Hematopoietic multipotent progenitor cell treated with erythropoietin and hydrocortisone succinate and interleukin-3 and kit ligand, for 17 days (in vitro differentiated cells): Measurements from ENCODE around the gene PURA.

Experiments
- DNase-seq: peaks from one replicate; pipeline ENCODE4 v3.0.0-alpha.2; 2015; ENCODE audit warnings: low spot score

Gene PURA

DNA sequence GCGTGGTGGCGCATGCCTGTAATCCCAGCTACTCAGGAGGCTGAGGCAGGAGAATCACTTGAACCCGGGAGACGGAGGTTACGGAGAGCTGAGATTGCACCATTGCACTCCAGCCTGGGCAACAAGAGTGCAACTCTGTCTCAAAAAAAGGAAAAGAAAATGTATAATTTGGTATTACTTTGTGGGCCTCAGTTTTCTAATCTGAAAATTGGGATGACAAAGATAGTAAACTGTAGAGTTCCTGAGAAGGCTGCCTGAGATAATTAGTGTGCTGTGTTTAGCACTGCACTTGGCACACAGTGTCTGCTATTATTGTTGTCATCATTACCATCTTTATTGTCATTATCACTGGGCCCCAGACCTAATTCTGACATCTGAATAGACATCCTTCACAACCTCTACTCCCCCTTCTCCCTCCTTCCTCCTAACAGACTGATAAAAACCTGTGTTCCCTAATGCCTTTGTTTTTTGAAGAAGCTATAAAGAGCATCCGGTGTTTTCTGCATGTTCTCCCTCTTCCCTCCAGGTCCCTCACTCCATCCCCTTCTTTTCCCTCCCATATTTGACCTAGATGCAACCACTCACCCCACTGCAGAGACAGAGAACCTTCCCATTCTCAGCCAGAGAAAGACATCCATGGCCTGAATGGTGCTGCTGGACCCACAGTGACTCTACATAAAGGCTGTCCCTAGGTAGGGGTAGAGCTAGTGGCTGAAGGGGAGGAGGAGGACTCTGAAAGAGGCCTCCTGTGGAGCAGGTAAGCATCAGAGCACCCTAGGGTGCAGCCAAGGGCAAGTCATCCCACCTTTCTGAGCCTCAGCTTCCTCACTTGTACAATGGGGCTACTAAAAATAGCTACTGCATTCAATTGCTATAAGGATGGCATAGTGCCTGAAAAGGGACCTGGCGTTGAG is 45.4 kb downstream of the PURA start:
- no peak for DNase-seq

DNA sequence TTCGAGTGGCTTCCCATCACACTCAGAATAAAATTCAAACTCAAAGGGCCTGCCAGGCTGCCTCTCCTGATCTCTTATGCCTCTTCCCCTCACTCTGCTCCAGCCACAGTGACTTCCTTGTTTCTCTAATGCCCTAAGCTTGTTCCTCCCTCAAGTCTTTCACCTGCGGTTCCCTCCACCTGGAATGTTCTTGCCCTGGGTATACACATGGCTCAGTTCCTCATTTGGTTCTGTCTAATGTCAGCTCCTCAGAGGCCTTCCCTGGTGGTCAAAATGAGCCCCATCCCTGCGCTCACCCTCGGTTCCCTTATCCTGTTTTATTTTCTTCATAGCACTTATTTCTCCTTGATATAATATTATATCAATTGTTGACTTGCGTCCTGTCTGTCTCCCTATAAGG is 48.4 kb downstream of the PURA start:
- no peak for DNase-seq

DNA sequence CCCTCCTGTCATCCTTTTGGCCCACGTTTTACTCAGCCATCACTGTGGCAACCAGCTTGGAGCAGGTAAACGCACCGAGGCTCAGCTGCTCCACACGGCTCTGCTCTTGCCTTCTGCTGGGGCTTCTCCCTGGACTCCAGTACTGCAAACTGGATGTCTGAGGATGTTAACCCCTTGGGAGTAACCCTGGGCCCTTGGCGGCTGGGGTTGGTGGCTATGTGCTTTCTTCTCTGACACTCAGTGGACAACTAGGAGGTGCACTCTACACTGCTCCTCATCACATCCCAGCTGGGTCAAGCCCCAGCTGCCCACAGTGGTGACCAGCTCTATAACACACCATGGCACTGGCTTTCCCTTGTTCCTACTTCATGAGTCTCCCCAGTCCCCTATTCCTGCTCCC is 48.9 kb downstream of the PURA start:
- no peak for DNase-seq

GRCh38 chr5:140165101-140165922 is 51.4 kb downstream of the PURA start:
- DNase-seq = no peak

GRCh38 chr5:140165923-140166270 is 52.0 kb downstream of the PURA start:
- DNase-seq = no peak

DNA sequence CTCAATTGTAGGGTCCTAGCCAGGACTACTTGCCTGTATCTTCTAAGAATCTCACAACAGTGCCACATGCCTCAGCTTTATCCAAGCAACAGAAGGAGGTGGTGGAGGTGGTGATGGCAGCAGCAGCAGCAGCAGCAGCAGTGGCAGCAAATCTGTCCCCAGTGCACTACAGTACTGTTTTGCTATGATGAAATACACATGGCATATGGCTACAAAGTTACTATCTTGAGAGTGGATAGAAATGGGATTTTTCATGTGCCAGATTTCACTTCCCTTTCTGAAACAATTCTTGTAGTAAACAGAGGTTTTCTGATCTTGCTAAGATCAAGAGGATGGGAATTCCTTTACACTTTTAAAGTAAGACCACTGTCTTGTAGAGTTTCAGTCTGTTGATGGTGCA is 53.0 kb downstream of the PURA start:
- DNase-seq = no peak

DNA sequence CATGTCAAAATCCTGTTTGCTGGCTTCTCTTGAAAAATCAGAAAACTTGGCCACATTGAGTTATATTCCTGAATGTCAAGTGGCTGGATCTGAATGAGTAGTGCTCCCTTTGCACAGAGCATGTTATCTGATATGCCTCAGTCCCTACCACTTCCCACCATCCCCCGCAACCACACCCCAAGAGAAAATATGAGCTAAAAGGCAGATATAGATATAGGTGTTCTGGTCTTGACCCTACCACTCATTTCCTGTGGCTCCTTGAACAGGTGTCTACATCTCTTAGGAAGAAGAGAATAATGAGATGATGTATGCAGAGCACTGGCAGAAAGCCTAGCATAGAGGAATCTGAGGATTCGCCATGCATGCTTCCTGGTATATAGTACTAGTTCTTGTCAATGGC is 54.5 kb downstream of the PURA start:
- no peak for DNase-seq

DNA sequence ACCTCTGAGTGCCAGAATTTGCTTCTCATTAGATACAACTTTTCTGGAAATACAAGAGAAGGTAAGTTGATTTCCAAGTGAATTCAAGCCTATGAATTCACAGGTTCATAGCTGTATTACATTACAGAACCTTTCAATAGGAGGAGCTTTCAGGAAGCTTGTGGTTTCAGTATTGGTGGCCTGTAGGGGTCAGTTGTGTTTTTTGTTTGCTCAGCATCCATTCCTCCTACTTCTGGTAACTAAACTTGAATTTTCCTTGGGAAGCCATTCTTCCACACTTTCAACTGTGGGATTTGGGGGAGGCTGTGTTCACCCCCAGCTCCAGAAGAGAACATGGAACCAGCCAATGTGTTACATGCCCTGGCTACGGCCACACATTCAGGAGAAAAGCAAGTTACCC is 55.5 kb downstream of the PURA start:
- DNase-seq = no peak

GRCh38 chr5:140172483-140172882 is 58.6 kb downstream of the PURA start:
- no peak for DNase-seq

- DNase-seq = no peak
Measured at GRCh38 chr5:140174014-140174413, 60.1 kb downstream of the PURA start.

DNA sequence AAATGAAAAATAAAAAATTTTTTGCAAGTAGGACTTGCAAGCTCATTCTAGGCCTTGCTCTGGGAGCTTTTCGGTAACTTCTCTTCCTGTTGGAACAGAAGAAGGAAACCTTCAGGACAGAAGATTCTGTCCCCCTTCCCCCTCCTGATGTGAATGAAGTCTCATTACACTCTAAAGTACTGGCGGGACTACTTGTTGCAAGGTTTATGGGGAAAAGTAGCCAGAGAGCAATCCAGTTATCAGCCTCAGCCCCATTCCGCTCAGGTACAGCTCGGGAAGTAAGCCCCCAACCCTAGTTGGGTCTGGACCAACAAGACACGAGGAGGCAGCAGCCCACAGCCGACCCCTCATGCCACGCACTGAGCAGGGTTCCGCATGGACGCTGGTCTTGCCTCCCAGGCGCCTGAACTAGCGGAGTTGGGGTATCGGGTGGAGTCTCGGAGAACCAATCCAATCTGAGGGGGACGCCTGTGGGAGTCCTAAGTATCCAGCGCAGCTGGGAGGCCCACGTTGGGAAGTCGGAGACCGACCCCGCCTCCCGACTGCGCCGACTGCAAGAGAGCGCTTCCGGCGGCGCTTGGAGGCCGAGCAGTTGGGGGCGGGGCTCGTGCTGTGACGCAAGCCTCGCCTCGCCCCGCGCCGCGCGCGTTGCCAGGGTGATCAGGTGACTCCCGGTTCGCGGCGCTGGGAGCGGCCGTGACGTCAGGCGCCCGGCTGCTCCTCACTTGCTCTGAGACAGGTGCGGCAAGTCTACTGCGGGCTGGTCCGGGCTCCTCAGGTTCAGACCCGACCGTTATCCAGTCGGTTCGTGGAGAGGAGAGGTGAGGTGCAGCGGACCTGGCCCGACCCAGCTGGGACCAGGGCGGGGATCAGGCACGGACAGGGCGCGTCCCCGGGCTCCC is 60.8 kb downstream of the PURA start, which contains the start of gene CYSTM1:
Gene CYSTM1, plus strand, starts transcription at position 724 of the 902 bp plus-strand sequence. CDS start 19,278 bp downstream, outside the sequence.
- DNase-seq = peak; percentile 96
